Fibroblast of lung (primary cell): Measurements from ENCODE around the gene ZNF750. TPM values are rescaled to one million over a fixed set of nuclear protein-coding genes. Genes with fewer than 3 reads are reported as not detected.

Experiments used
- DNase-seq, 2 donors: peaks; one replicate each; pipeline versions ENCODE4 v3.0.0 to v3.0.0-alpha.2; 2010; ENCODE audit warnings: low read depth in 2 of 2
- H2AFZ ChIP-seq: 2 replicates; pipeline ENCODE4 v1.5.1; 2012; ENCODE audit warnings: low read length, control low read depth, inconsistent platforms
- H3K27ac ChIP-seq: 2 replicates; pipeline ENCODE4 v1.5.1; 2011; ENCODE audit warnings: low read length, control low read depth; ENCODE audit not compliant: insufficient read depth
- H3K27me3 ChIP-seq: 2 replicates; pipeline ENCODE4 v1.5.1; 2011; ENCODE audit warnings: mild to moderate bottlenecking, low read length; ENCODE audit not compliant: control insufficient read depth, insufficient read depth
- H3K36me3 ChIP-seq: 2 replicates; pipeline ENCODE4 v1.5.1; 2011; ENCODE audit warnings: low read length; ENCODE audit not compliant: control insufficient read depth, insufficient read depth
- H3K4me1 ChIP-seq: 2 replicates; pipeline ENCODE4 v1.5.1; 2011; ENCODE audit warnings: low read length; ENCODE audit not compliant: control insufficient read depth, insufficient read depth; ENCODE audit errors: extremely low read depth
- H3K4me2 ChIP-seq: 2 replicates; pipeline ENCODE4 v1.5.1; 2011; ENCODE audit warnings: low read length, control low read depth; ENCODE audit not compliant: insufficient read depth; ENCODE audit errors: extremely low read depth
- H3K4me3 ChIP-seq, 4 experiments: fragments of 200-600 bp in 1 of 4; sonication (generic) in 1 of 4; replicated peaks in 1 of 4; 2 replicates each; pipeline ENCODE4 v1.5.1; 2011 to 2016; ENCODE audit warnings: low read length in 4 of 4, low read depth in 3 of 4, mild to moderate bottlenecking in 3 of 4, control low read depth in 2 of 4, inconsistent platforms in 1 of 4, mixed read lengths in 1 of 4; ENCODE audit not compliant: insufficient read depth in 1 of 4; ENCODE audit errors: control extremely low read depth in 1 of 4
- H3K79me2 ChIP-seq: 2 replicates; pipeline ENCODE4 v1.5.1; 2012; ENCODE audit warnings: mild to moderate bottlenecking, low read length, inconsistent platforms; ENCODE audit not compliant: control insufficient read depth, insufficient read depth
- H3K9ac ChIP-seq: 2 replicates; pipeline ENCODE4 v1.5.1; 2011; ENCODE audit warnings: mild to moderate bottlenecking, low read length, control low read depth; ENCODE audit not compliant: insufficient read depth
- H3K9me3 ChIP-seq: 2 replicates; pipeline ENCODE4 v1.5.1; 2012; ENCODE audit warnings: low read depth, low read length; ENCODE audit not compliant: control insufficient read depth, insufficient read depth
- H4K20me1 ChIP-seq: 2 replicates; pipeline ENCODE4 v1.5.1; 2011; ENCODE audit warnings: low read length; ENCODE audit not compliant: control insufficient read depth, insufficient read depth; ENCODE audit errors: extremely low read depth
- CTCF ChIP-seq, 2 donors: IDR thresholded peaks in 1 of 2; conservative IDR thresholded peaks in 1 of 2; 1 replicate in 1 of 2; 2 replicates in 1 of 2; pipeline ENCODE4 v1.5.1; 2011 to 2012; ENCODE audit warnings: low read length in 2 of 2, control low read depth in 1 of 2, inconsistent platforms in 1 of 2, low read depth in 1 of 2, mild to moderate bottlenecking in 1 of 2
- EZH2 ChIP-seq: IDR thresholded peaks from 2 replicates; pipeline ENCODE4 v1.5.1; 2012; ENCODE audit warnings: low read length, control low read depth, mild to moderate bottlenecking; ENCODE audit errors: missing control alignments
- polyA plus RNA-seq, 2 donors: library from polyadenylated mRNA; depleted of rRNA in 1 of 2; stranded (reverse) in 1 of 2; unstranded in 1 of 2; fragments of >200 nt; gene quantifications; 2 replicates each; pipeline ENCODE4 v1.2.1, GENCODE V29; 2011 to 2012; ENCODE audit warnings: missing spikeins in 1 of 2
- total RNA-seq: library from RNA; depleted of rRNA; stranded (reverse); fragments of >200 nt; gene quantifications from 2 replicates; pipeline ENCODE4 v1.2.1, GENCODE V29; 2014

ZNF750 gene
- total and polyA plus RNA-seq, 2 donors (not counting 1 experiment from before 2014, with no cell fraction given), result not detected

- H3K36me3 ChIP-seq, result peaks cover 7% of the 10 kb centered on the region
These were observed 24.5 kb downstream of the ZNF750 start for GRCh38 chr17:82815354-82815753.

GRCh38 chr17:82814834-82815233, 25.0 kb downstream of the ZNF750 start:
- Histone ChIP-seq H3K9me3 (no peaks in the 10 kb centered on the region), H3K9ac (no peak overlapping the region), H3K27ac (no peak overlapping the region), H3K4me2 (no peak overlapping the region), H3K36me3 (peaks cover 7% of the 10 kb centered on the region), H4K20me1 (no peaks in the 10 kb centered on the region), H3K4me3 (no peak overlapping the region), H3K4me1 (no peaks in the 10 kb centered on the region), H3K27me3 (no peaks in the 10 kb centered on the region), H3K79me2 (no peaks in the 10 kb centered on the region), H2AFZ (no peak overlapping the region)
- DNase-seq, result no peak
- TF ChIP-seq CTCF (conservative IDR thresholded peaks at IDR 0.05 in 1 of 2, IDR thresholded peaks at IDR 0.05 in 1 of 2; ENCODE audit: low read depth in 1 of 2, low read length in 2 of 2) (no peak), EZH2 (no peak)

More at GRCh38 chr17:82815354-82815753, 24.5 kb downstream of the ZNF750 start:
- Histone ChIP-seq H3K4me3 (no peak overlapping the region), H4K20me1 (no peaks in the 10 kb centered on the region), H3K27me3 (no peaks in the 10 kb centered on the region), H2AFZ (no peak overlapping the region), H3K27ac (no peak overlapping the region), H3K4me2 (no peak overlapping the region), H3K9me3 (no peaks in the 10 kb centered on the region), H3K9ac (no peak overlapping the region), H3K4me1 (no peaks in the 10 kb centered on the region), H3K79me2 (no peaks in the 10 kb centered on the region)
- DNase-seq, result no peak
- TF ChIP-seq CTCF (conservative IDR thresholded peaks at IDR 0.05 in 1 of 2, IDR thresholded peaks at IDR 0.05 in 1 of 2; ENCODE audit: low read depth in 1 of 2, low read length in 2 of 2) (no peak), EZH2 (no peak)

- no peaks in the 10 kb centered on the region for H3K4me1 ChIP-seq
- H3K4me3 ChIP-seq, result no peak overlapping the region
- no peak overlapping the region for H3K27ac ChIP-seq
- H3K4me2 ChIP-seq, result no peak overlapping the region
- DNase-seq, result no peak
- H3K79me2 ChIP-seq, result no peaks in the 10 kb centered on the region
- H4K20me1 ChIP-seq, result no peaks in the 10 kb centered on the region
- no peaks in the 10 kb centered on the region for H3K9me3 ChIP-seq
- H3K27me3 ChIP-seq, result no peaks in the 10 kb centered on the region
- TF ChIP-seq CTCF (conservative IDR thresholded peaks at IDR 0.05 in 1 of 2, IDR thresholded peaks at IDR 0.05 in 1 of 2; ENCODE audit: low read depth in 1 of 2, low read length in 2 of 2), result no peak
- TF ChIP-seq EZH2, result no peak
- peaks cover 7% of the 10 kb centered on the region for H3K36me3 ChIP-seq
- H3K9ac ChIP-seq, result no peak overlapping the region
- no peak overlapping the region for H2AFZ ChIP-seq
These were observed 26.3 kb downstream of the ZNF750 start for GRCh38 chr17:82813299-82814051.
